ENCODE measurements around the gene RFXAP.

GRCh38 chr13:36837354-36838092, 18.5 kb downstream of the RFXAP start:
- TF ChIP-seq EZH2 (IDR thresholded peaks at IDR 0.05; ENCODE audit: borderline replicate concordance, low read length) = no peak
- no peak for TF ChIP-seq CTCF (IDR thresholded peaks at IDR 0.05; ENCODE audit: low read length)

Measured in OCI-LY1 (cell line).